ENCODE data around the gene ANKRD9. TPM values are rescaled to one million over a fixed set of nuclear protein-coding genes. Genes with fewer than 3 reads are reported as not detected.

Gene ANKRD9
- total RNA-seq, 4 donors from 2014 or later: 171 to 504 (median 319) TPM

GRCh38 chr14:102511538-102511937 lies 2.0 kb upstream of the ANKRD9 start:
- DNase-seq: peak; percentile 79
- 69% methylated on average over 5 of the region's 5 CpGs; no CpG with 5 or more reads in 1 of the 2 donors for WGBS, 2 donors (ENCODE audit: low coverage in 1 of 2)
- no peak overlapping the region for H3K4me3 ChIP-seq
- in situ Hi-C loops (cut with MboI; ENCODE audit: low pct_ligation_motif_present in 1 of 4, low pct_unique_long_range_greater_than_20kb in 1 of 4, low sequenced_read_pairs in 3 of 4) (loop anchor here in 1 of 4 donors (10.0 to 25.0 kb wide), 2 partner anchors 77 to 149 kb away; partner anchors contain the start of genes CINP and TECPR2), intact Hi-C loops (cut with DNase I; ENCODE audit: low total_unique reads) (no loop called here)
- no peaks in the 10 kb centered on the region for H3K9me3 ChIP-seq
- H3K27ac ChIP-seq: peak overlapping the region; percentile 91 to 95 (median 92)
- no peaks in the 10 kb centered on the region for H3K27me3 ChIP-seq
- peaks cover 17 to 41% (median 31%) of the 10 kb centered on the region in 4 donors for H3K4me1 ChIP-seq
- peaks cover 0 to 3% (median 0%) of the 10 kb centered on the region in 4 donors for H3K36me3 ChIP-seq
- TF ChIP-seq EP300 (IDR thresholded peaks at IDR 0.05; ENCODE audit: low read depth) (no peak), POLR2A (IDR thresholded peaks at IDR 0.05) (no peak), CTCF (IDR thresholded peaks at IDR 0.05) (no peak), POLR2AphosphoS5 (IDR thresholded peaks at IDR 0.05) (peak in 1 of 3 donors; percentile 18)

- 19 to 47% methylated on average over 3 to 19 of the region's 19 CpGs for WGBS, 2 donors (ENCODE audit: low coverage in 1 of 2)
Measured at GRCh38 chr14:102510616-102511520, 1.3 kb upstream of the ANKRD9 start.

GRCh38 chr14:102508774-102509745 lies 516 bp downstream of the ANKRD9 start:
- peak; percentile 80 for DNase-seq
- TF ChIP-seq EP300 (IDR thresholded peaks at IDR 0.05; ENCODE audit: low read depth) (no peak), POLR2A (IDR thresholded peaks at IDR 0.05) (peak; percentile 2), POLR2AphosphoS5 (IDR thresholded peaks at IDR 0.05) (peak; percentile 39 to 60 (median 39)), CTCF (IDR thresholded peaks at IDR 0.05) (no peak)
- in situ Hi-C loops (cut with MboI; ENCODE audit: low pct_ligation_motif_present in 1 of 4, low pct_unique_long_range_greater_than_20kb in 1 of 4, low sequenced_read_pairs in 3 of 4) (loop anchor here in 1 of 4 donors (25.0 kb wide), 1 partner anchor 147 kb away; the partner anchor contains the start of genes CINP and TECPR2), intact Hi-C loops (cut with DNase I; ENCODE audit: low total_unique reads) (no loop called here)
- Histone ChIP-seq H3K27me3 (no peaks in the 10 kb centered on the region), H3K36me3 (peaks cover 0 to 3% (median 0%) of the 10 kb centered on the region in 4 donors), H3K4me3 (peak overlapping the region; percentile 2 to 69 (median 53)), H3K9me3 (no peaks in the 10 kb centered on the region), H3K4me1 (peaks cover 14 to 43% (median 28%) of the 10 kb centered on the region in 4 donors), H3K27ac (peak overlapping the region; percentile 83 to 95 (median 92))
- 10% methylated on average over 47 of the region's 110 CpGs; no CpG with 5 or more reads in 1 of the 2 donors for WGBS, 2 donors (ENCODE audit: low coverage in 1 of 2)

More at GRCh38 chr14:102510616-102511520, 1.3 kb upstream of the ANKRD9 start:
- H3K4me1 ChIP-seq: peaks cover 14 to 37% (median 28%) of the 10 kb centered on the region in 4 donors
- TF ChIP-seq POLR2AphosphoS5 (IDR thresholded peaks at IDR 0.05) (peak; percentile 61 to 88 (median 87)), POLR2A (IDR thresholded peaks at IDR 0.05) (peak; percentile 90), EP300 (IDR thresholded peaks at IDR 0.05; ENCODE audit: low read depth) (no peak)
- H3K9me3 ChIP-seq: no peaks in the 10 kb centered on the region
- H3K4me3 ChIP-seq: peak overlapping the region in 3 of 4 donors; percentile 47 to 69 (median 59)
- peak; percentile 92 for DNase-seq
- intact Hi-C loops (cut with DNase I; ENCODE audit: low total_unique reads): no loop called here
- H3K27me3 ChIP-seq: no peaks in the 10 kb centered on the region
- peak overlapping the region; percentile 91 to 95 (median 92) for H3K27ac ChIP-seq
- in situ Hi-C loops (cut with MboI; ENCODE audit: low pct_ligation_motif_present in 1 of 4, low pct_unique_long_range_greater_than_20kb in 1 of 4, low sequenced_read_pairs in 3 of 4): loop anchor here in 1 of 4 donors (10.0 to 25.0 kb wide), 2 partner anchors 76 to 149 kb away; partner anchors contain the start of genes CINP and TECPR2
- H3K36me3 ChIP-seq: peaks cover 0 to 3% (median 0%) of the 10 kb centered on the region in 4 donors

GRCh38 chr14:102508410-102508773 lies 1.2 kb downstream of the ANKRD9 start:
- in situ Hi-C loops (cut with MboI; ENCODE audit: low pct_ligation_motif_present in 1 of 4, low pct_unique_long_range_greater_than_20kb in 1 of 4, low sequenced_read_pairs in 3 of 4) (loop anchor here in 1 of 4 donors (25.0 kb wide), 1 partner anchor 146 kb away; the partner anchor contains the start of genes CINP and TECPR2), intact Hi-C loops (cut with DNase I; ENCODE audit: low total_unique reads) (no loop called here)
- DNase-seq: peak; percentile 89
- 51 to 68% methylated on average over 5 to 14 of the region's 14 CpGs for WGBS, 2 donors (ENCODE audit: low coverage in 1 of 2)
- H3K36me3 ChIP-seq: peaks cover 0 to 3% (median 0%) of the 10 kb centered on the region in 4 donors
- H3K27me3 ChIP-seq: no peaks in the 10 kb centered on the region
- peak overlapping the region; percentile 83 to 95 (median 92) for H3K27ac ChIP-seq
- TF ChIP-seq POLR2A (IDR thresholded peaks at IDR 0.05) (peak; percentile 87), POLR2AphosphoS5 (IDR thresholded peaks at IDR 0.05) (peak; percentile 69 to 89 (median 82)), EP300 (IDR thresholded peaks at IDR 0.05; ENCODE audit: low read depth) (no peak)
- peak overlapping the region in 3 of 4 donors; percentile 45 to 69 (median 61) for H3K4me3 ChIP-seq
- H3K9me3 ChIP-seq: no peaks in the 10 kb centered on the region
- peaks cover 14 to 43% (median 28%) of the 10 kb centered on the region in 4 donors for H3K4me1 ChIP-seq

Measured in transverse colon (tissue), 4 donors.